Astrocyte (in vitro differentiated cells and primary cell): ENCODE data around the gene PPP2R5A.

ENCODE experiments used
- EZH2 ChIP-seq: IDR thresholded peaks from 2 replicates; pipeline ENCODE4 v1.6.1; 2012; ENCODE audit warnings: mild to moderate bottlenecking, low read length, inconsistent platforms; ENCODE audit not compliant: insufficient read depth
- TF ChIP-seq, protein P1 (sequence below): IDR thresholded peaks from 2 replicates; pipeline ENCODE4 v1.5.1; 2011; ENCODE audit warnings: low read depth, mild to moderate bottlenecking, inconsistent platforms, low read length, moderate library complexity; ENCODE audit not compliant: insufficient read depth

DNA sequence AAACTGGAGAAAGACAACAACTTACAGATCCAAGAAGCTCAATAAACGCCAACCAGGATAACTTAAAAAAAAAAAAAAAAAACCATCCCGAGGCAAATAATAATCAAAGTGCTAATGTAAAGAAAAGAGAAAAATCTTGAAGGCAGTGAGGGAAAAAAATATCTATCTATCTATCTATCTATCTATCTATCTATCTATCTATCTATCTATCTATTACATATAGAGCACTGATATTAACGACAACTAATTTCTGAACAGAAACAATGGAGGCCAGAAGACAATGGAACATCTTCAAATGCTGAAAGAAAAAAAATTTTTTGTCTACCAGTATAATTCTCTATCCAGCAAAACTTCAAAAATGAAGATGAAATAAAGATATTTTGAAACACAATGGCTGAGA is 111.4 kb downstream of the PPP2R5A start:
- TF ChIP-seq, protein P1, sequence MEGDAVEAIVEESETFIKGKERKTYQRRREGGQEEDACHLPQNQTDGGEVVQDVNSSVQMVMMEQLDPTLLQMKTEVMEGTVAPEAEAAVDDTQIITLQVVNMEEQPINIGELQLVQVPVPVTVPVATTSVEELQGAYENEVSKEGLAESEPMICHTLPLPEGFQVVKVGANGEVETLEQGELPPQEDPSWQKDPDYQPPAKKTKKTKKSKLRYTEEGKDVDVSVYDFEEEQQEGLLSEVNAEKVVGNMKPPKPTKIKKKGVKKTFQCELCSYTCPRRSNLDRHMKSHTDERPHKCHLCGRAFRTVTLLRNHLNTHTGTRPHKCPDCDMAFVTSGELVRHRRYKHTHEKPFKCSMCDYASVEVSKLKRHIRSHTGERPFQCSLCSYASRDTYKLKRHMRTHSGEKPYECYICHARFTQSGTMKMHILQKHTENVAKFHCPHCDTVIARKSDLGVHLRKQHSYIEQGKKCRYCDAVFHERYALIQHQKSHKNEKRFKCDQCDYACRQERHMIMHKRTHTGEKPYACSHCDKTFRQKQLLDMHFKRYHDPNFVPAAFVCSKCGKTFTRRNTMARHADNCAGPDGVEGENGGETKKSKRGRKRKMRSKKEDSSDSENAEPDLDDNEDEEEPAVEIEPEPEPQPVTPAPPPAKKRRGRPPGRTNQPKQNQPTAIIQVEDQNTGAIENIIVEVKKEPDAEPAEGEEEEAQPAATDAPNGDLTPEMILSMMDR, result no peak
- TF ChIP-seq EZH2, result no peak
